WTC11 (cell line): Measurements from ENCODE around the gene DMD. TPM values are rescaled to one million over a fixed set of nuclear protein-coding genes. Genes with fewer than 3 reads are reported as not detected.

Experiments used
- ATAC-seq: fragments of 200-7000 bp; cut with Tn5 transposase; 2 replicates; pipeline ENCODE4 v1.10.0; 2021; ENCODE audit warnings: mild to moderate bottlenecking, moderate library complexity
- CTCF ChIA-PET: fragments of 300-600 bp; sonication (Branson Sonifier 250); formaldehyde crosslinking; loops from one replicate; lab custom pipeline; 2021; ENCODE audit warnings: antibody characterized with exemption; lab: Charles Lee
- POLR2A ChIA-PET: fragments of 350-600 bp; sonication (Branson Sonifier 250); formaldehyde crosslinking; loops from one replicate; lab custom pipeline; 2021; ENCODE audit warnings: antibody characterized with exemption; lab: Charles Lee
- DNase-seq: peaks from one replicate; pipeline ENCODE4 v3.0.0; 2021; ENCODE audit warnings: low spot score
- H3K27ac Mint-ChIP-seq: 2 replicates; pipeline ENCODE4 v1.8.0; 2021; ENCODE audit warnings: mixed read lengths
- H3K27me3 Mint-ChIP-seq: 2 replicates; pipeline ENCODE4 v1.8.0; 2021; ENCODE audit warnings: low read depth, mild to moderate bottlenecking, moderate library complexity, mixed read lengths
- H3K36me3 Mint-ChIP-seq: 2 replicates; pipeline ENCODE4 v1.8.0; 2021; ENCODE audit warnings: mixed read lengths
- H3K4me1 Mint-ChIP-seq: 2 replicates; pipeline ENCODE4 v1.8.0; 2022; ENCODE audit warnings: mixed read lengths
- H3K4me3 Mint-ChIP-seq: 2 replicates; pipeline ENCODE4 v1.8.0; 2021; ENCODE audit warnings: mild to moderate bottlenecking, moderate library complexity, mixed read lengths
- H3K9me3 Mint-ChIP-seq: 2 replicates; pipeline ENCODE4 v1.8.0; 2021; ENCODE audit warnings: mixed read lengths
- ATF1 ChIP-seq: sonication (generic); formaldehyde crosslinking; IDR thresholded peaks from 2 replicates; pipeline ENCODE4 v1.8.1; 2023; ENCODE audit warnings: mild to moderate bottlenecking, moderate library complexity, missing genetic modification reagents
- ATF3 ChIP-seq: sonication (generic); formaldehyde crosslinking; conservative IDR thresholded peaks from 2 replicates; pipeline ENCODE4 v1.8.1; 2022; ENCODE audit warnings: mild to moderate bottlenecking, missing genetic modification reagents
- E2F1 ChIP-seq: sonication (generic); formaldehyde crosslinking; IDR thresholded peaks from 2 replicates; pipeline ENCODE4 v1.8.0; 2022; ENCODE audit warnings: mild to moderate bottlenecking, missing genetic modification reagents
- E2F4 ChIP-seq: sonication (generic); formaldehyde crosslinking; IDR thresholded peaks from 2 replicates; pipeline ENCODE4 v1.8.1; 2022; ENCODE audit warnings: low read depth, mild to moderate bottlenecking, moderate library complexity, missing genetic modification reagents, borderline replicate concordance
- ELF4 ChIP-seq: sonication (generic); formaldehyde crosslinking; IDR thresholded peaks from 2 replicates; pipeline ENCODE4 v1.8.1; 2022; ENCODE audit warnings: low read depth, mild to moderate bottlenecking, moderate library complexity, missing genetic modification reagents
- EMX1 ChIP-seq: fragments of 250-450 bp; sonication (Bioruptor Pico); IDR thresholded peaks from 2 replicates; pipeline ENCODE4 v1.8.0; 2021; ENCODE audit warnings: mild to moderate bottlenecking
- ERG ChIP-seq: fragments of 250-450 bp; sonication (Bioruptor Pico); IDR thresholded peaks from 2 replicates; pipeline ENCODE4 v1.8.0; 2021; ENCODE audit warnings: mild to moderate bottlenecking
- ESRRA ChIP-seq: sonication (generic); formaldehyde crosslinking; IDR thresholded peaks from 2 replicates; pipeline ENCODE4 v1.8.1; 2022; ENCODE audit warnings: mild to moderate bottlenecking, missing genetic modification reagents, borderline replicate concordance
- HMGA2 ChIP-seq: fragments of 250-450 bp; sonication (Bioruptor Pico); IDR thresholded peaks from 2 replicates; pipeline ENCODE4 v1.4.0; 2021; ENCODE audit warnings: mild to moderate bottlenecking, moderate library complexity
- KAT7 ChIP-seq: sonication (generic); formaldehyde crosslinking; IDR thresholded peaks from 2 replicates; pipeline ENCODE4 v1.8.1; 2023; ENCODE audit warnings: missing genetic modification reagents, mild to moderate bottlenecking, borderline replicate concordance
- MAX ChIP-seq: sonication (generic); formaldehyde crosslinking; IDR thresholded peaks from 2 replicates; pipeline ENCODE4 v1.8.0; 2022; ENCODE audit warnings: mild to moderate bottlenecking, missing genetic modification reagents
- MLX ChIP-seq: sonication (generic); formaldehyde crosslinking; IDR thresholded peaks from 2 replicates; pipeline ENCODE4 v1.8.1; 2023; ENCODE audit warnings: mild to moderate bottlenecking, missing genetic modification reagents, moderate library complexity
- NFATC4 ChIP-seq: fragments of 250-450 bp; sonication (Bioruptor Pico); IDR thresholded peaks from 2 replicates; pipeline ENCODE4 v1.9.0; 2021; ENCODE audit warnings: mild to moderate bottlenecking
- NFE2L1 ChIP-seq: sonication (generic); formaldehyde crosslinking; IDR thresholded peaks from 2 replicates; pipeline ENCODE4 v1.8.1; 2023; ENCODE audit warnings: missing genetic modification reagents
- OVOL2 ChIP-seq: fragments of 250-450 bp; sonication (Bioruptor Pico); IDR thresholded peaks from 2 replicates; pipeline ENCODE4 v1.9.0; 2021; ENCODE audit warnings: mild to moderate bottlenecking, borderline replicate concordance
- SMAD3 ChIP-seq: sonication (generic); formaldehyde crosslinking; IDR thresholded peaks from 2 replicates; pipeline ENCODE4 v1.8.0; 2022; ENCODE audit warnings: missing genetic modification reagents, mild to moderate bottlenecking, borderline replicate concordance
- STAT6 ChIP-seq: sonication (generic); formaldehyde crosslinking; conservative IDR thresholded peaks from 2 replicates; pipeline ENCODE4 v1.8.1; 2023; ENCODE audit warnings: mild to moderate bottlenecking, low read depth, missing genetic modification reagents, moderate library complexity
- ZNF232 ChIP-seq: sonication (generic); formaldehyde crosslinking; IDR thresholded peaks from 2 replicates; pipeline ENCODE4 v1.8.0; 2022; ENCODE audit warnings: mild to moderate bottlenecking, missing genetic modification reagents
- ZNF281 ChIP-seq: sonication (generic); formaldehyde crosslinking; IDR thresholded peaks from 2 replicates; pipeline ENCODE4 v1.8.0; 2023; ENCODE audit warnings: mild to moderate bottlenecking, missing genetic modification reagents
- ZSCAN18 ChIP-seq: fragments of 250-450 bp; sonication (Bioruptor Pico); IDR thresholded peaks from 2 replicates; pipeline ENCODE4 v2.1.2; 2022; ENCODE audit warnings: mild to moderate bottlenecking, moderate library complexity
- total RNA-seq: library from RNA; stranded (reverse); gene quantifications from 3 replicates; pipeline ENCODE4 v1.2.3, GENCODE V29; 2021

The DMD gene
- total RNA-seq, 1 experiment from 2014 or later, result 9.1 TPM

GRCh38 chrX:31921236-31921635, 1290.1 kb downstream of the DMD start (continued):
- TF ChIP-seq STAT6 (CRISPR knock-in tag), result no peak
- TF ChIP-seq MAX (CRISPR knock-in tag), result no peak
- no peak for TF ChIP-seq EMX1
- no peak for TF ChIP-seq ZNF281 (CRISPR knock-in tag)
- no peak for TF ChIP-seq ELF4 (CRISPR knock-in tag)
- TF ChIP-seq OVOL2 (CRISPR knock-in tag), result no peak
- TF ChIP-seq ZNF232 (CRISPR knock-in tag), result no peak

GRCh38 chrX:31909850-31910572, 1301.3 kb downstream of the DMD start:
- DNase-seq (no peak), ATAC-seq (no peak)
- no peak overlapping the region for H3K27ac Mint-ChIP-seq
- no peaks in the 10 kb centered on the region for H3K27me3 Mint-ChIP-seq
- no peaks in the 10 kb centered on the region for H3K4me1 Mint-ChIP-seq
- H3K9me3 Mint-ChIP-seq, result peaks cover 18% of the 10 kb centered on the region
- POLR2A ChIA-PET, result no interaction called here
- CTCF ChIA-PET, result no interaction called here
- H3K36me3 Mint-ChIP-seq, result no peaks in the 10 kb centered on the region
- H3K4me3 Mint-ChIP-seq, result no peak overlapping the region
- TF ChIP-seq ESRRA (CRISPR knock-in tag) (no peak), ZSCAN18 (CRISPR knock-in tag) (no peak), ATF3 (CRISPR knock-in tag) (no peak), KAT7 (CRISPR knock-in tag) (no peak), ERG (CRISPR knock-in tag) (no peak), ATF1 (CRISPR knock-in tag) (no peak), E2F1 (no peak), ZNF281 (CRISPR knock-in tag) (no peak), NFATC4 (no peak), E2F4 (CRISPR knock-in tag) (no peak), NFE2L1 (no peak), HMGA2 (CRISPR knock-in tag) (no peak), MLX (CRISPR knock-in tag) (no peak), SMAD3 (CRISPR knock-in tag) (no peak)
